WTC11 (cell line): Measurements from ENCODE around the gene KIF5C.

ENCODE experiments used
- CBFB ChIP-seq: sonication (generic); formaldehyde crosslinking; IDR thresholded peaks from 2 replicates; pipeline ENCODE4 v1.8.1; 2022; ENCODE audit warnings: mild to moderate bottlenecking, low read depth, missing genetic modification reagents
- ESRRA ChIP-seq: sonication (generic); formaldehyde crosslinking; IDR thresholded peaks from 2 replicates; pipeline ENCODE4 v1.8.1; 2022; ENCODE audit warnings: mild to moderate bottlenecking, missing genetic modification reagents, borderline replicate concordance
- OVOL2 ChIP-seq: fragments of 250-450 bp; sonication (Bioruptor Pico); IDR thresholded peaks from 2 replicates; pipeline ENCODE4 v1.9.0; 2021; ENCODE audit warnings: mild to moderate bottlenecking, borderline replicate concordance
- TEAD4 ChIP-seq: sonication (generic); formaldehyde crosslinking; IDR thresholded peaks from 2 replicates; pipeline ENCODE4 v1.8.0; 2022; ENCODE audit warnings: mild to moderate bottlenecking, missing genetic modification reagents
- TP53 ChIP-seq: sonication (generic); formaldehyde crosslinking; IDR thresholded peaks from 2 replicates; pipeline ENCODE4 v1.8.1; 2023; ENCODE audit warnings: mild to moderate bottlenecking, missing genetic modification reagents
- ZNF263 ChIP-seq: sonication (generic); formaldehyde crosslinking; IDR thresholded peaks from 2 replicates; pipeline ENCODE4 v1.8.1; 2022; ENCODE audit warnings: low read depth, mild to moderate bottlenecking, moderate library complexity, missing genetic modification reagents
- ZNF416 ChIP-seq: fragments of 250-450 bp; sonication (Bioruptor Pico); IDR thresholded peaks from 2 replicates; pipeline ENCODE4 v1.9.0; 2021; ENCODE audit warnings: mild to moderate bottlenecking, inconsistent platforms
- ZNF671 ChIP-seq: fragments of 250-450 bp; sonication (Bioruptor Pico); IDR thresholded peaks from 2 replicates; pipeline ENCODE4 v1.8.0; 2021; ENCODE audit warnings: mild to moderate bottlenecking
- TF ChIP-seq, protein P1 (sequence below): fragments of 200-600 bp; IDR thresholded peaks from 2 replicates; pipeline ENCODE4 v1.8.0; 2022; ENCODE audit warnings: antibody characterized with exemption
- TF ChIP-seq, protein P2 (sequence below): sonication (generic); formaldehyde crosslinking; IDR thresholded peaks from 2 replicates; pipeline ENCODE4 v1.8.0; 2022; ENCODE audit warnings: mild to moderate bottlenecking, missing genetic modification reagents
- TF ChIP-seq, protein P3 (sequence below): sonication (generic); formaldehyde crosslinking; IDR thresholded peaks from 2 replicates; pipeline ENCODE4 v1.8.0; 2022; ENCODE audit warnings: missing genetic modification reagents
- TF ChIP-seq, protein P4 (sequence below): sonication (generic); formaldehyde crosslinking; IDR thresholded peaks from 2 replicates; pipeline ENCODE4 v1.8.1; 2023; ENCODE audit warnings: mild to moderate bottlenecking, missing genetic modification reagents, moderate library complexity

DNA sequence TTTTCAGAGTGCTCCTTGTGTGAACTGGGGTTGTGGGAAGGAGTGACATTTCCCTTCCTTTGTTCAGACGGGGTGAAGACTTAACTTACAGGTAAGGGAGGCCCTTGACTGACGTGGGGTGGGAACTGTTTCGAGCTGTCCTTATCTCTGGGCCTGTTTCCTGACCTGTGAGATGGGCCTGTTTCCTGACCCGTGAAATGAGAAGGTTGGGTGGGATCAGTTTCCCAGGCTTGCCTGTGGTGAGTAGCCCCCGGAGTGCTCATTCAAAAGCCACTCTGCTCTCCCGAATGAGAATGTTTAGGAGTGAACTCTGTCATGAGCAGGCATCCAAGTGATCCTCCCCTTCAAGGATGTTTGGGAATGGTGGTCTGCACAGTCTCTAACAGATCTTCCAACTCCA is 159.4 kb downstream of the KIF5C start:
- TF ChIP-seq, protein P1, sequence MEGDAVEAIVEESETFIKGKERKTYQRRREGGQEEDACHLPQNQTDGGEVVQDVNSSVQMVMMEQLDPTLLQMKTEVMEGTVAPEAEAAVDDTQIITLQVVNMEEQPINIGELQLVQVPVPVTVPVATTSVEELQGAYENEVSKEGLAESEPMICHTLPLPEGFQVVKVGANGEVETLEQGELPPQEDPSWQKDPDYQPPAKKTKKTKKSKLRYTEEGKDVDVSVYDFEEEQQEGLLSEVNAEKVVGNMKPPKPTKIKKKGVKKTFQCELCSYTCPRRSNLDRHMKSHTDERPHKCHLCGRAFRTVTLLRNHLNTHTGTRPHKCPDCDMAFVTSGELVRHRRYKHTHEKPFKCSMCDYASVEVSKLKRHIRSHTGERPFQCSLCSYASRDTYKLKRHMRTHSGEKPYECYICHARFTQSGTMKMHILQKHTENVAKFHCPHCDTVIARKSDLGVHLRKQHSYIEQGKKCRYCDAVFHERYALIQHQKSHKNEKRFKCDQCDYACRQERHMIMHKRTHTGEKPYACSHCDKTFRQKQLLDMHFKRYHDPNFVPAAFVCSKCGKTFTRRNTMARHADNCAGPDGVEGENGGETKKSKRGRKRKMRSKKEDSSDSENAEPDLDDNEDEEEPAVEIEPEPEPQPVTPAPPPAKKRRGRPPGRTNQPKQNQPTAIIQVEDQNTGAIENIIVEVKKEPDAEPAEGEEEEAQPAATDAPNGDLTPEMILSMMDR: no peak
- TF ChIP-seq ZNF263 (CRISPR knock-in tag) (no peak), TP53 (CRISPR knock-in tag) (no peak), ZNF671 (CRISPR knock-in tag) (no peak), TEAD4 (CRISPR knock-in tag) (no peak), OVOL2 (no peak), ZNF416 (CRISPR knock-in tag) (no peak), CBFB (CRISPR knock-in tag) (no peak), ESRRA (CRISPR knock-in tag) (no peak)
- TF ChIP-seq, protein P2, sequence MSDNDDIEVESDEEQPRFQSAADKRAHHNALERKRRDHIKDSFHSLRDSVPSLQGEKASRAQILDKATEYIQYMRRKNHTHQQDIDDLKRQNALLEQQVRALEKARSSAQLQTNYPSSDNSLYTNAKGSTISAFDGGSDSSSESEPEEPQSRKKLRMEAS (CRISPR knock-in tag): no peak
- TF ChIP-seq, protein P3, sequence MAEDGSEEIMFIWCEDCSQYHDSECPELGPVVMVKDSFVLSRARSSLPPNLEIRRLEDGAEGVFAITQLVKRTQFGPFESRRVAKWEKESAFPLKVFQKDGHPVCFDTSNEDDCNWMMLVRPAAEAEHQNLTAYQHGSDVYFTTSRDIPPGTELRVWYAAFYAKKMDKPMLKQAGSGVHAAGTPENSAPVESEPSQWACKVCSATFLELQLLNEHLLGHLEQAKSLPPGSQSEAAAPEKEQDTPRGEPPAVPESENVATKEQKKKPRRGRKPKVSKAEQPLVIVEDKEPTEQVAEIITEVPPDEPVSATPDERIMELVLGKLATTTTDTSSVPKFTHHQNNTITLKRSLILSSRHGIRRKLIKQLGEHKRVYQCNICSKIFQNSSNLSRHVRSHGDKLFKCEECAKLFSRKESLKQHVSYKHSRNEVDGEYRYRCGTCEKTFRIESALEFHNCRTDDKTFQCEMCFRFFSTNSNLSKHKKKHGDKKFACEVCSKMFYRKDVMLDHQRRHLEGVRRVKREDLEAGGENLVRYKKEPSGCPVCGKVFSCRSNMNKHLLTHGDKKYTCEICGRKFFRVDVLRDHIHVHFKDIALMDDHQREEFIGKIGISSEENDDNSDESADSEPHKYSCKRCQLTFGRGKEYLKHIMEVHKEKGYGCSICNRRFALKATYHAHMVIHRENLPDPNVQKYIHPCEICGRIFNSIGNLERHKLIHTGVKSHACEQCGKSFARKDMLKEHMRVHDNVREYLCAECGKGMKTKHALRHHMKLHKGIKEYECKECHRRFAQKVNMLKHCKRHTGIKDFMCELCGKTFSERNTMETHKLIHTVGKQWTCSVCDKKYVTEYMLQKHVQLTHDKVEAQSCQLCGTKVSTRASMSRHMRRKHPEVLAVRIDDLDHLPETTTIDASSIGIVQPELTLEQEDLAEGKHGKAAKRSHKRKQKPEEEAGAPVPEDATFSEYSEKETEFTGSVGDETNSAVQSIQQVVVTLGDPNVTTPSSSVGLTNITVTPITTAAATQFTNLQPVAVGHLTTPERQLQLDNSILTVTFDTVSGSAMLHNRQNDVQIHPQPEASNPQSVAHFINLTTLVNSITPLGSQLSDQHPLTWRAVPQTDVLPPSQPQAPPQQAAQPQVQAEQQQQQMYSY: no peak
- TF ChIP-seq, protein P4, sequence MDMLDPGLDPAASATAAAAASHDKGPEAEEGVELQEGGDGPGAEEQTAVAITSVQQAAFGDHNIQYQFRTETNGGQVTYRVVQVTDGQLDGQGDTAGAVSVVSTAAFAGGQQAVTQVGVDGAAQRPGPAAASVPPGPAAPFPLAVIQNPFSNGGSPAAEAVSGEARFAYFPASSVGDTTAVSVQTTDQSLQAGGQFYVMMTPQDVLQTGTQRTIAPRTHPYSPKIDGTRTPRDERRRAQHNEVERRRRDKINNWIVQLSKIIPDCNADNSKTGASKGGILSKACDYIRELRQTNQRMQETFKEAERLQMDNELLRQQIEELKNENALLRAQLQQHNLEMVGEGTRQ (CRISPR knock-in tag): no peak
